NCI-H1930 (cell line): ENCODE data around the gene TRAK1.

Source experiments
- DNase-seq, 2 experiments: peaks; one replicate each; lab custom pipeline; 2025; lab: John Stamatoyannopoulos, UW

Gene TRAK1

GRCh38 chr3:42177801-42178150, 86.6 kb downstream of the TRAK1 start:
- no peak for DNase-seq

- DNase-seq, result peak in 1 of 2 experiments; percentile 1
Measured at GRCh38 chr3:42179110-42179725, 88.1 kb downstream of the TRAK1 start.

DNA sequence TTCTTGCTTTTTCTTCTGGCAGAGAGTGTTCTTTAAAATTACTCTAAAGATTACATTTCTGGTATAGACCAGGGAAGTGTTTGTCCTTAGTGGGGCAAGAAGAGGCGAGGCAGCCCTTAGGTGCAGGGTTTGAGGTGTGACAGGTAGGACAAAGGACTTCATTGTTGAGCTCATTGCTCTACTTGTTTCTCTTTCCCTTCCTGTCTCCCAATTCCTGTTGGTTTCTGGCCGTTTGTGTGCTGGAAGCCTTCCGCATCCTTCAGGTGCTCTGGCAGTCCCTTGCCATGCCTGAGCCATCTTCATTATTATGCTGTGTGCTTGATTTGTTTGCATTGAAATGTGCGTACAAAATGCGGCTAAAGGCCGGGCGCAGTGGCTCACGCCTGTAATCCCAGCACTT, 89.7 kb downstream of the TRAK1 start:
- DNase-seq, result no peak

GRCh38 chr3:42182555-42182954, 91.4 kb downstream of the TRAK1 start:
- no peak for DNase-seq

DNA sequence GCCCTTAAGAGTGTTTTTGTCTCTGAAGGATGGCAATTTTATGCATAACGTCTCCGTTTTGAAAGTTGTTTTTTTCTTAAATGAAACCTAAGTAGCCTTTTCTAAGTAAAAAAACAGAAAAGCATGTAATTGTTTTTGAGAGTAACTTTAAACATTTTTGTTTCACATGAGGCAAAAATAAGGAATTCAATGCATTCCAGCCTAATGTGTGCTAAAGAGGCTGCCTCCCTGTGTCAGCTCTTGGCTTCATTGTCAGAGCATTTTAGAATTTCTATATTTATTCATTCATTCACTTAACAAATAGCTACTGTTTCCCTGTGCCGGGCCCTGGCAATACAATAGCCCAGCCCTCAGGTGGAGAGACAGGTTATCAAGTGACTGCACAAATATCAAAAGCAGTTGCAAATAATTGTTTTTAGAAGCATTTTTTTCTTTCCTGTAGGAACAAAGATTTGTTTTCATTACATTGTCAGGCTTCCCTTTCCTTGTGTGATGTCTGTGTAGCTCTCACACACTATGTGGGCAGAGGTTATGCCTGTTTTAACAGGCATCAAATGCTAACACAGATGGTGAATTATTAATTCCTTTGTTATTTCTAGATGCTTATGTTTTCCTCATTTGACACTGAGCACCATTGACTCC, 93.0 kb downstream of the TRAK1 start:
- DNase-seq, result peak in 1 of 2 experiments; percentile 6

DNA sequence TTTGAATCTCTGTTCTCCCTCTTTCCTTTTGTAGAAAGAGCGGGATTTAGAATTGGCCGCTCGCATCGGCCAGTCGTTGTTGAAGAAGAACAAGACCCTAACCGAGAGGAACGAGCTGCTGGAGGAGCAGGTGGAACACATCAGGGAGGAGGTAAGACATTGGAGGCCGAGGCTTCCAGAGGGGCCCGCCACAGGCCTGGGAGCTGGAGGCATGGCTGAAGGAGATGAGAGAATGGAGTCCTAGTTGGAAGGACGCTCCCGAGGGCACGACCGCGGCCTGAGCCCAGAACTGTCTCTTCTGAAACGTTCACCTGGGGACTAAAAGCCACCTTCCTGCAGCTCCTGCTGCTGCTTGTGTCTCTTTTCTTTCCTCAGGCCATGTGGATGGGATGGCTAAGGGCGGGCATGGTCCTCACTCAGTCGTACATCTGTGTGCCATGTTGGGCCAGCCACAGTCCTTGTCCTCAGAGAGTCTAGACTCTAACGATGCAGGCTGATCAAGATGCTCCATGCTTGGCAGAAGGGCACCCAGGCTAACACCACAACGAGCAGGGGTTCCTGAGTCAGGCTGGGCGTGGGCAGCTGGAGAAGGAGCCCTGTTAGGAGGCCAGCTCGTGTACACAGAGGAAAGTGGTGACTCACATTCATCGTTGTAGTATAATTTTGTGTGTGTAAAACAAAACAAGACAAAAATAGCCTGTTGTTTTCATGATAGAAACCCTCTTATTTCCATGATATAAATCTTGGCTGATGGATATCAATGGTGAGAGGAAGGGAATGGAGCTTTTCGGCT, 93.7 kb downstream of the TRAK1 start:
- DNase-seq, result no peak

DNA sequence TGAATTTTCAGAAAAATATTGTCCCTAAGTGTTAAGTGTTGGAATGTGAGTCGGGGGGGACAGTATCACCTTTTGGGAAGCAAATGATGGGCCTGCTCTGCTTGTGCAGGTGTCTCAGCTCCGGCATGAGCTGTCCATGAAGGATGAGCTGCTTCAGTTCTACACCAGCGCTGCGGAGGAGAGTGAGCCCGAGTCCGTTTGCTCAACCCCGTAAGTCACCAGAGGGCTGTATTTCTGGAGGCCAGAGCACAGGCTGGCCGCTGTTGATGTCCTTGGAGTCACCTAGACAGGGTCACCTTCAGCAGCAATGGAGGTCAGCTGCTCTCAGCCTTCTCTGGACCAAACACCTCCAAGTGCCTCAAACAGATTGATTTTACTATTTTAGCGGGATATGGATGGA, 96.8 kb downstream of the TRAK1 start:
- no peak for DNase-seq

DNA sequence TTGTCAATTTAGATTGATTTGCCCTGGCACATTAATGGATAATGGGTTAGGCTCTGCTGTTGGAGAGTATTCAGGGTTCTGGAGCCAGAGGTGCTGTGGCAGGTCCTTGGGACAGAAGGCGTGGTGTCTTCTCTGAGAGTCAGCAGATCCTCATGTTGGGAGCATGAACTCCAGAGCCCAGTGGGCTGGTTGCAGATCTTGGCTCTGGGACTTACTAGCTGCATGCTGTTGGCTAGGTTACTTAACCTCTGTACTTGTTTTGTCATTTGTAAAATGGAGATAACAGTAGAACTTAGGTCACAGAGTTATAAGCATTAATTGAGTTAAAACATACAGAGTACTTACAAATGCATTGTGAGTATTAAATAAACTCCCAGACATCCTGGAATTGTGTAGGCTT, 97.2 kb downstream of the TRAK1 start:
- DNase-seq, result no peak

GRCh38 chr3:42189001-42189460, 97.9 kb downstream of the TRAK1 start:
- DNase-seq, result no peak

DNA sequence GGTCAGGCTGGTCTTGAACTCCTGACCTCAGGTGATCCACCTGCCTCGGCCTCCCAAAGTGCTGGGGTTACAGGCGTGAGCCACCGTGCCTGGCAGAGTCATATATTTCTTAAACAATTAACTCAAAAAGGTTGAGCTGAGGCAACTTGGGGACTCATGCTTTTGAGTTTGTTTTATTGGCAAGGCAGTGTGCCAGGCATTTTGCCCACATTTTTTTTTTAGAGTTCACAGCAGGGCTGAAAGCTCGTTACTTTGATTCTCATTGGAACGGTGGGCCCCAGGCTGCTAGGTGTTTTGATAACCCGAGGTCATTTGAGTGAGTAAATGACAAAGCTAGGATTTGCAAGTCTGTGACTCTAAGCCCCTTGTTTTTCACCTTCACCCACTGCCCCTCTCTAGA, 98.6 kb downstream of the TRAK1 start:
- no peak for DNase-seq

- DNase-seq, result peak; percentile 2 to 36
Measured at GRCh38 chr3:42190701-42191442, 99.7 kb downstream of the TRAK1 start.

- no peak for DNase-seq
Measured at GRCh38 chr3:42191443-42191747, 100.2 kb downstream of the TRAK1 start.

DNA sequence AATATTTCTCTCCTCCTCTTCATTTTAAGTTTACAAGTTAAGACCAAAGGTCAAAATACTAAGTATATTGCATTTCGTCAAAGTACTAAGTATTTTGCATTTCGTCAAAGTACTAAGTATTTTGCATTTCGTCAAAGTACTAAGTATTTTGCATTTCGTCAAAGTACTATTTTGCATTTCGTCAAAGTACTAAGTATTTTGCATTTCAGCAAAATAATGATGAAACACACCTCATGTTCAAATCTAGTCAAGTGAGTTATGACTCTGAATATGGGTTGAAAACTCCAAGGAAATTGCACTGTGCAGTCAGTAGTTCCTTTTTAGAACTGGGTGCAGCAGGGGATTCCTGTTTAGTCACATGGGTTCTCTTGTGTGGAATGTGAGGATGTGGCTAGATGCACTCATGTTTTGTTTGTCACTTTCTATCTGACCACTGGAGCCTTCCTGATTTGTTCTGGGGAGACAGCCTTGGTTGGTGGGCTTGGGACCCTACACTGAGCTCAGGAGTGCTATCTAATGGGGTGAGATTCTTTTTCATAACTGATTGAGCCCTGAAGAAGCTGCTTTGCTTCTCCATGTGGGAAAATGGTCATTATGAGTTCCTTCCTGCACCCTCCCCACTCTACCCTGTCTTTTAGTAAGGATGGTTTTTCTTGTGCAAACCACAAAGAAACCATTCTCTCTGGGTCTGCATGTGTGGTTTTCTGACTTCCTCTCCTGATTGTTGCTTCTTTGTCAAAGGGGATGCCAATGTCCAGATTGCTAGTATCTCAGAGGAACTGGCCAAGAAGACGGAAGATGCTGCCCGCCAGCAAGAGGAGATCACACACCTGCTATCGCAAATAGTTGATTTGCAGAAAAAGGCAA, 101.4 kb downstream of the TRAK1 start:
- DNase-seq, result no peak

DNA sequence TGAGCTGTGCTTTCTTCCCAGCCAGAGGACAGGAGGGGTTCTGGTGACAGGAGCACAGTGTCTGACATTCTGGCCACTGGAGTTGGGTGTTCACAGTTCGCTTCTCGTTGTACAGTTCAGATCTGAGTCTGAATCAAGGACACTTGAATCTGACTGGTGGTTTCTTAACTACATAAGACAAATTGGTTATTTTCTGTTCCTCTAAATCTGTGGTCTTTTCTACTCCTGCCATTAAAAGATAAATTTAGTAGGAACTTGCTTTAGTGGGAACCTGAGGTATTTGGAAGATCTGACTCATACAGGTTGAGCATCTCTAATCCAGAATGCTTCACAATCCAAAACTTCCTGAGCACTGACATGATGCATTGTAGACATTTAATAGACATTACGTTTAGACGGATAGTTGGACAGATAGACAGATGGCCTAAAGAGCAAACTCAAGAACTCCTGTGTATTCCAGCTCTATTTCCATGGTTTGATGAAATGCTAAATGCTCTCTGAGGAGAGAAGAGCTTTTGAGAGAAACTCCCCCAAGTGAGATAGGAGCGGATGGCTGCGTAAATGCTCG, 103.9 kb downstream of the TRAK1 start:
- no peak for DNase-seq

DNA sequence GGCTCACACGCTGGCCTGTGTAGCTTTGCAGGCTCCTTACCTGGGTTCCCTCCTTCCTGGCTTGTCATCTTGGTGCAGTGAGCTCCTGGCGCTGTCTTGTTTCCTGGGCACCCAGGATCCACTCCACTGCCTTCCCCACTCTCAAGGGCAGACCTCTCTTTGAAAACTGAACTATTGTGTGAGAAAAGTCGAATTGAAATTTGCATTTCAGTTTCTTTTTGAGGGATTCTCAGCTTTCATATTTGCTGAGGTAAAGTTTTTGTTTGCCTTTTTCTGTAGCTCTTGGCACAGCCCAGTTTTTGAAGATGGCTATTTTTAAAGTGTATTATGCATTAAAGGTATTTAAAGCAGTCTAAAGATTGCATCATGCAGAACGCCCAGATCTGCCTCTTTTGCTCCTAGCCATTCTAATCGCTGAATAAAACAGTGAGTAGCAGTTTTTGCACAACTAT, 104.7 kb downstream of the TRAK1 start:
- DNase-seq, result no peak

GRCh38 chr3:42198709-42199108, 107.6 kb downstream of the TRAK1 start:
- DNase-seq, result no peak

- DNase-seq, result no peak
Measured at GRCh38 chr3:42202217-42202865, 111.2 kb downstream of the TRAK1 start.

DNA sequence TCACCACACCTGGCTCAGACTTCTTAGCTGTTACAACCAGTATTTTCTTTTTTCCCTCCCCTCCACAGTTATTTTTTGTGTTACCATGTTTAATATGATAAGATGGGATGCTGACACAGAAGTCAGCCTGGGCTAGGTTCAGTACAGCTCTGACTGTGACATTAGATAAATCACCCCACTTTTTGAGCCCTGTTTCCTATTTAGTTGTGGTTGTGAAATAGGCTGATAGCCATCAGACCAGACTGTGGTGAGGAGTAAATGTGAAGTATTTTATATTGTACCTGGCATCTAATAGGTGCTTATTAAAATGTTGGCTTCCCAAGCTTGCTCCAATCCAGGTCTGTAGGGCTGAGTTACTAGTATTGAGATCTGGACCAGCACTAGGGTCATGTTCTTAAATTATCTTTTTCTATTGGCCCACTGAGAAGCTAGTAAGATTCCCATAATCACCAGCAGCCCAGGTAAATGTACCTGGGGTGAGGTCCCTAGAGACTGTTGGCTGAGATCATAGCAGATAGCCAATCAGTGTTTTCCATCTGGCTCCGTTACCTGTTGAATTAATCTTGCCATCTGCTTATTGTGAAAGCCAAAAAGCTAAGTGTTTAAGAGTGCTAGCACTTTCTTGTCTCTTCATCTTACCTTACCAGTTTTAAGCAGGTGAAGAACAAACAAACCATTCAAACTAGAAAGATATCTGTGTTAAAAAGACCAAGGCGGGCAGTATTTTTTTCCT, 113.9 kb downstream of the TRAK1 start:
- no peak for DNase-seq

DNA sequence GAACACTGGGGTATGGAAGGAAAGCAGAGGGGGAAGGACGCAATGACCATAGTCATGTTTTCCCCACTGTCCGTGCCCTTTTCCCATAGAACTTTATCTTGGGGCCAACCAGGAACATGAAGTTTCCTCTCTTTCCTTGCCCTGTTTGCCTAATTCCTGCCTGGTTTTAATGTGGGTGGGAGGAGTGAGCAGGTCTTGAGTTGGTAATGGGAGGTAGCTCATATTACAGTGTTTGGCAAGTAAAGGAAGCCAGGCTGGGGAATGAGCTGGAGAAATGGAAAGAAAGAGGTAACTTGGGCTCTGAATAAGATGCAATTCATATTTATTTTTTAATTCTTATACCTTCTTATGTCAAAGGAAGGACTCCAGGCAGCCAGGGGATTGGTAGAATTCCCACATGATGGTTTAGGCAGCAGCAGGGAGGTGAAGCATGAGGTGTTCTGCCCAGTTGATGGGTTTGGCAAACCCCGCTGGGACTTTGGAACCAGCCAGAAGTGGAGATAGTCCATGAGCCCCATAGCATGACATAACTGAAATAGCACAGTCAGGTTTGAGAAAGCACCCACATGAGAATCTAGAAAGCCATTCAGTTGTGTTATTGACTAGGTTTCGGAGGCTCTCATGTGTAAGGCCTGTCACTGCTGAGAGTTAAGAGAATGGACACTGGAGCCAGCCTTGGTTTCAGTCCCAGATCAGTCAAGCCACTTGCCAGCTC, 114.8 kb downstream of the TRAK1 start:
- no peak for DNase-seq
